B cell (primary cell): ENCODE results near the gene MRPL52.

Experiments
- EZH2 ChIP-seq: IDR thresholded peaks from 2 replicates; pipeline ENCODE4 v1.6.1; 2012; ENCODE audit warnings: borderline replicate concordance, low read depth, mild to moderate bottlenecking, moderate library complexity, low read length; ENCODE audit not compliant: insufficient read depth, poor library complexity, severe bottlenecking
- TF ChIP-seq, protein P1 (sequence below): fragments of 200-600 bp; IDR thresholded peaks from one replicate; pipeline ENCODE4 v1.8.0; 2022; ENCODE audit warnings: antibody characterized with exemption, mild to moderate bottlenecking

DNA sequence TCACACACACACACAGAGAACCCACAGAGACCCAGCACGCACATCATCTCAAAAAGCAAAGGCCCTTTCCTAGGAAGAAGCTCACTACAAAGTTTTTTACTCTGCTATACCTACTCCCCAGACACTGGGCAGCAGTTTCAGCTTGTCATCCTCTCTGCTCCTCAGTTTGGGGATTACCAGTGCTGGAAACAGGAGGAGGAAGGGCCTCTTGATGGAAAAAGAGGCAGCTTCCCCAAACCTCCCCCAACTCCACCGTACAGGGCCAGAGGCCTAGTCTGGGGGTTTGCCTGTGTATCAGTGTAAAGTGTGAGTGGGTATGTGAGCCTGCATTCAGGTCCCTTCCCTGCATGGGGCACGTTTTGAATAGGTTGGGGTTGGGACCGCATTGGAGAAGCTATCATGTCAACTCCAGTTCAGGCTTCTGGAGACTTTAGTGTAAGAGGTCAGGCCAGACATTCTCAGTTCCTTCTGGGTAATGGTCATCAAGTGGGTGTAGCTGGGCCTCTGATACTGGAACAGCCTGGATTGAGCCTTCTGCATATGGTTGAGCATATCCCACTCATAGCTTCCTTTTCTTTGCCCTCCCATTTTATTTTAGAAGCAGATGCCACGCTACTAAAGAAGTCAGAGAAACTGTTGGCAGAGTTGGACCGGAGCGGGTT is 54.5 kb downstream of the MRPL52 start:
- TF ChIP-seq, protein P1, sequence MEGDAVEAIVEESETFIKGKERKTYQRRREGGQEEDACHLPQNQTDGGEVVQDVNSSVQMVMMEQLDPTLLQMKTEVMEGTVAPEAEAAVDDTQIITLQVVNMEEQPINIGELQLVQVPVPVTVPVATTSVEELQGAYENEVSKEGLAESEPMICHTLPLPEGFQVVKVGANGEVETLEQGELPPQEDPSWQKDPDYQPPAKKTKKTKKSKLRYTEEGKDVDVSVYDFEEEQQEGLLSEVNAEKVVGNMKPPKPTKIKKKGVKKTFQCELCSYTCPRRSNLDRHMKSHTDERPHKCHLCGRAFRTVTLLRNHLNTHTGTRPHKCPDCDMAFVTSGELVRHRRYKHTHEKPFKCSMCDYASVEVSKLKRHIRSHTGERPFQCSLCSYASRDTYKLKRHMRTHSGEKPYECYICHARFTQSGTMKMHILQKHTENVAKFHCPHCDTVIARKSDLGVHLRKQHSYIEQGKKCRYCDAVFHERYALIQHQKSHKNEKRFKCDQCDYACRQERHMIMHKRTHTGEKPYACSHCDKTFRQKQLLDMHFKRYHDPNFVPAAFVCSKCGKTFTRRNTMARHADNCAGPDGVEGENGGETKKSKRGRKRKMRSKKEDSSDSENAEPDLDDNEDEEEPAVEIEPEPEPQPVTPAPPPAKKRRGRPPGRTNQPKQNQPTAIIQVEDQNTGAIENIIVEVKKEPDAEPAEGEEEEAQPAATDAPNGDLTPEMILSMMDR = no peak
- TF ChIP-seq EZH2 = no peak
